Hepatocyte (in vitro differentiated cells): ENCODE results near the gene UCK2. TPM values are rescaled to one million over a fixed set of nuclear protein-coding genes. Genes with fewer than 3 reads are reported as not detected.

Experiments used
- DNase-seq: peaks from one replicate; pipeline ENCODE4 v3.0.0-alpha.2; 2016; ENCODE audit warnings: low spot score
- H2AFZ ChIP-seq: fragments of 200-600 bp; sonication (generic); 2 replicates; pipeline ENCODE4 v1.6.0; 2016; ENCODE audit warnings: antibody characterized with exemption, mild to moderate bottlenecking
- H3K27ac ChIP-seq: fragments of 200-600 bp; sonication (generic); 2 replicates; pipeline ENCODE4 v1.5.1; 2016; ENCODE audit warnings: mild to moderate bottlenecking
- H3K27me3 ChIP-seq: fragments of 200-600 bp; sonication (generic); 2 replicates; pipeline ENCODE4 v1.6.1; 2016
- H3K36me3 ChIP-seq: fragments of 200-600 bp; sonication (generic); replicated peaks from 2 replicates; pipeline ENCODE4 v1.5.1; 2016; ENCODE audit warnings: low read depth; ENCODE audit not compliant: insufficient read depth
- H3K4me1 ChIP-seq: fragments of 200-600 bp; sonication (generic); 2 replicates; pipeline ENCODE4 v1.5.1; 2016; ENCODE audit warnings: mild to moderate bottlenecking, moderate library complexity; ENCODE audit not compliant: insufficient read depth
- H3K4me2 ChIP-seq: fragments of 200-600 bp; sonication (generic); 2 replicates; pipeline ENCODE4 v1.6.0; 2016
- H3K4me3 ChIP-seq: fragments of 200-600 bp; sonication (generic); 2 replicates; pipeline ENCODE4 v1.5.1; 2016; ENCODE audit warnings: mild to moderate bottlenecking
- H3K79me2 ChIP-seq: fragments of 200-600 bp; sonication (generic); 2 replicates; pipeline ENCODE4 v1.6.0; 2017; ENCODE audit warnings: mild to moderate bottlenecking
- H3K9me2 ChIP-seq: fragments of 200-600 bp; sonication (generic); replicated peaks from 2 replicates; pipeline ENCODE4 v1.6.0; 2017; ENCODE audit warnings: mild to moderate bottlenecking; ENCODE audit not compliant: insufficient read depth
- H3K9me3 ChIP-seq: fragments of 200-600 bp; sonication (generic); 2 replicates; pipeline ENCODE4 v1.5.1; 2016; ENCODE audit warnings: low read depth, mild to moderate bottlenecking
- H4K20me1 ChIP-seq: fragments of 200-600 bp; sonication (generic); 2 replicates; pipeline ENCODE4 v1.6.0; 2016; ENCODE audit warnings: mild to moderate bottlenecking; ENCODE audit not compliant: insufficient read depth, poor library complexity, severe bottlenecking
- EZH2 ChIP-seq: fragments of 200-600 bp; sonication (generic); IDR thresholded peaks from 2 replicates; pipeline ENCODE4 v1.6.1; 2016; ENCODE audit warnings: antibody characterized with exemption, mild to moderate bottlenecking, borderline replicate concordance
- EZH2phosphoT487 ChIP-seq: fragments of 200-600 bp; sonication (generic); IDR thresholded peaks from one replicate; pipeline ENCODE4 v1.6.1; 2018; ENCODE audit warnings: antibody characterized with exemption, mild to moderate bottlenecking, low read depth, moderate library complexity; ENCODE audit not compliant: unreplicated experiment, severe bottlenecking
- WGBS: methylation state at CpG from one replicate; pipeline ENCODE4 v1.1.6; 2016; ENCODE audit warnings: low lambda C conversion rate; ENCODE audit errors: missing lambda C conversion rate; 5-methylcytosine and 5-hydroxymethylcytosine counted together
- polyA plus RNA-seq: library from polyadenylated mRNA; unstranded; fragments of >200 nt; fragmentation: Nextera tagmentation; extraction: Ambion mirVana; gene quantifications from 2 replicates; pipeline ENCODE4 v1.2.1, GENCODE V29; 2016
- total RNA-seq: library from RNA; depleted of rRNA; stranded (reverse); fragments of >200 nt; gene quantifications from 2 replicates; pipeline ENCODE4 v1.2.3, GENCODE V29; 2014
- TF ChIP-seq, protein P1 (sequence below): fragments of 200-600 bp; sonication (generic); IDR thresholded peaks from 2 replicates; pipeline ENCODE4 v1.5.1; 2016; ENCODE audit warnings: antibody characterized with exemption, mild to moderate bottlenecking; ENCODE audit not compliant: poor library complexity

The UCK2 gene
- total and polyA plus RNA-seq, 2 experiments from 2014 or later, result 20.9 to 22.2 TPM

GRCh38 chr1:165865633-165866340 is 38.4 kb downstream of the UCK2 start:
- 87% methylated on average over 12 of the region's 12 CpGs for WGBS
- Histone ChIP-seq H3K4me2 (no peak overlapping the region), H3K27ac (no peak overlapping the region), H3K9me2 (no peaks in the 10 kb centered on the region), H2AFZ (no peak overlapping the region), H3K36me3 (no peaks in the 10 kb centered on the region), H3K4me3 (no peak overlapping the region), H3K4me1 (no peaks in the 10 kb centered on the region), H3K27me3 (no peaks in the 10 kb centered on the region), H4K20me1 (peaks cover 4% of the 10 kb centered on the region), H3K9me3 (no peaks in the 10 kb centered on the region), H3K79me2 (peaks cover 82% of the 10 kb centered on the region)
- TF ChIP-seq EZH2phosphoT487 (no peak), EZH2 (no peak)
- TF ChIP-seq, protein P1, sequence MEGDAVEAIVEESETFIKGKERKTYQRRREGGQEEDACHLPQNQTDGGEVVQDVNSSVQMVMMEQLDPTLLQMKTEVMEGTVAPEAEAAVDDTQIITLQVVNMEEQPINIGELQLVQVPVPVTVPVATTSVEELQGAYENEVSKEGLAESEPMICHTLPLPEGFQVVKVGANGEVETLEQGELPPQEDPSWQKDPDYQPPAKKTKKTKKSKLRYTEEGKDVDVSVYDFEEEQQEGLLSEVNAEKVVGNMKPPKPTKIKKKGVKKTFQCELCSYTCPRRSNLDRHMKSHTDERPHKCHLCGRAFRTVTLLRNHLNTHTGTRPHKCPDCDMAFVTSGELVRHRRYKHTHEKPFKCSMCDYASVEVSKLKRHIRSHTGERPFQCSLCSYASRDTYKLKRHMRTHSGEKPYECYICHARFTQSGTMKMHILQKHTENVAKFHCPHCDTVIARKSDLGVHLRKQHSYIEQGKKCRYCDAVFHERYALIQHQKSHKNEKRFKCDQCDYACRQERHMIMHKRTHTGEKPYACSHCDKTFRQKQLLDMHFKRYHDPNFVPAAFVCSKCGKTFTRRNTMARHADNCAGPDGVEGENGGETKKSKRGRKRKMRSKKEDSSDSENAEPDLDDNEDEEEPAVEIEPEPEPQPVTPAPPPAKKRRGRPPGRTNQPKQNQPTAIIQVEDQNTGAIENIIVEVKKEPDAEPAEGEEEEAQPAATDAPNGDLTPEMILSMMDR, result no peak
- DNase-seq, result no peak

DNA sequence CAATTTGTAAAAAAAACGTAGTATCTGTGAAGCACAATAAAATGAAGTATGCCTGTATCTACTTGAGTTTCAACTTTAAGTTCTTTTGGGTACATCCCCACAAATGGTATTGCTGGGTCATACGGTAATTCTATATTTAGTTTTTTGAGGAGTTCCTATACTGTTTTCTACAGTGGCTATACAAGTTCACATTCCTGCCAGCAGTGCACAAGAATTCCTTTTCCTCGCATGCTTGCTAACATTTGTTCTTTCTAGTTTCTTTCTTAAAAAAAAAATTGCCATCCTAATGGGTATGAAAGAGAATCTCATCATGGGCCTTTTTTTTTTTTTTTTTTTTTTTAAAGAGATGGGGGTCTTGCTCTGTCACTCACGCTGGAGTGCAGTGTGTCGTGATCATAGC is 41.9 kb downstream of the UCK2 start:
- H3K36me3 ChIP-seq, result no peaks in the 10 kb centered on the region
- H3K79me2 ChIP-seq, result peaks cover 85% of the 10 kb centered on the region
- WGBS, result 86% methylated on average over 5 of the region's 5 CpGs
- H3K27ac ChIP-seq, result no peak overlapping the region
- H2AFZ ChIP-seq, result no peak overlapping the region
- H3K4me2 ChIP-seq, result no peak overlapping the region
- no peak overlapping the region for H3K4me3 ChIP-seq
- no peaks in the 10 kb centered on the region for H3K9me2 ChIP-seq
- no peak for DNase-seq
- H3K4me1 ChIP-seq, result no peaks in the 10 kb centered on the region
- H4K20me1 ChIP-seq, result no peaks in the 10 kb centered on the region
- no peaks in the 10 kb centered on the region for H3K27me3 ChIP-seq
- no peaks in the 10 kb centered on the region for H3K9me3 ChIP-seq
- TF ChIP-seq, protein P1, result peak; percentile 29
- TF ChIP-seq EZH2phosphoT487, result no peak

DNA sequence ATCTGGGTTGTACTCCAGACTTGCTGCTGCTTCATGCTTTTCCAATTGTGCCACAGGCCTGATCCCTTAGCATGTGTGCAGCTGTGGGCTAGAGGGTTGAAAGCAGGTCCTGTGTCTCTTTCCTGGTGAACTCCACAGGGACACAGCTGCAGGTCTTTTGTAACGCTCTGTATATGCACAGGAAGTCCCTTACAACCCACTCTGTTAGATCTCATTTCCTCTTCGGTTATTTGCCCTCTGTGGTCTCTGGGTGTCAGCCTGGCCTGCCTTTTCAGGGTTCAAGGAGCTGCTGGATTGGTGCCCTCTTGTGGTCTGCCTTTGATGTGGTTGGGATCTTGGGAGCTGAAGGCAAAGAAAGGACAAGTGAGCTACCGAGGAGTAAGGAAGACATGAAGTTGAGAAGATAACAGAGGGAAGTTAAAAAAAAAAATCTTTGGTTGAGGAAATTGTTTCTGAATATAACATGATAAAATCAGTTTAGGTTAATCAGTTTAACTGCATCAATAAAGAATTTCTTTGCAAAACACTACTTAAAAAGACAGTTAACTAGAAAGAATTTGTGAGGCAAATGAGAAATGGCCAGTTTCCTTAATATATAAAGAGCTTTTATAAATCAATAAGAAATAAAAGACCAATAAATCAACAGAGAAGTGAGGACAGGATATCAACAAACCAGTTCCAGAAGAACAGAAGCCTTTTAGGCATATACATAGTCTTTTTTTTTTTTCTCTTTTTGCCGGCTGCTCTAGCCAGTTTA is 44.1 kb downstream of the UCK2 start:
- H2AFZ ChIP-seq, result no peak overlapping the region
- peak; percentile 23 for DNase-seq
- H3K4me3 ChIP-seq, result no peak overlapping the region
- H4K20me1 ChIP-seq, result no peaks in the 10 kb centered on the region
- H3K4me2 ChIP-seq, result no peak overlapping the region
- no peaks in the 10 kb centered on the region for H3K9me2 ChIP-seq
- H3K79me2 ChIP-seq, result peaks cover 77% of the 10 kb centered on the region
- H3K36me3 ChIP-seq, result no peaks in the 10 kb centered on the region
- H3K4me1 ChIP-seq, result no peaks in the 10 kb centered on the region
- H3K27ac ChIP-seq, result no peak overlapping the region
- WGBS, result 75% methylated on average over 4 of the region's 4 CpGs
- TF ChIP-seq, protein P1, result peak; percentile 40
- no peak for TF ChIP-seq EZH2phosphoT487
- no peak for TF ChIP-seq EZH2
- H3K9me3 ChIP-seq, result no peaks in the 10 kb centered on the region
- no peaks in the 10 kb centered on the region for H3K27me3 ChIP-seq
